Activated CD8-positive, alpha-beta memory T cell treated with anti-CD3 and anti-CD28 coated beads for 36 hours (primary cell): ENCODE results near the gene MAP3K1. TPM values are rescaled to one million over a fixed set of nuclear protein-coding genes. Genes with fewer than 3 reads are reported as not detected.
"Not testable (repeated sequence)": the region's sequence is repeated elsewhere in the genome, so short reads cannot be mapped to it uniquely, and the experiment has no call there.

Experiments used
- CTCF ChIA-PET: fragments of 350-600 bp; sonication (Branson Sonifier 250); formaldehyde crosslinking; loops from one replicate; lab custom pipeline; 2021; ENCODE audit warnings: antibody characterized with exemption; lab: Charles Lee
- POLR2A ChIA-PET: fragments of 350-600 bp; sonication (Branson Sonifier 250); formaldehyde crosslinking; loops from one replicate; lab custom pipeline; 2021; ENCODE audit warnings: antibody characterized with exemption; lab: Charles Lee
- total RNA-seq, 2 experiments: library from RNA; stranded (reverse); gene quantifications; one replicate each; pipeline ENCODE4 v1.2.3, GENCODE V29; 2021

The MAP3K1 gene
- total RNA-seq, 2 experiments from 2014 or later: 13.8 to 14.0 TPM

GRCh38 chr5:56814361-56814962 is 887 bp upstream of the MAP3K1 start:
- POLR2A ChIA-PET: interaction anchor here (0.6 kb wide), 1 partner anchor 23 kb away, joined by 3 read pairs; no protein-coding TSS in a partner anchor
- CTCF ChIA-PET: no interaction called here

- ChIA-PET CTCF (no interaction called here), POLR2A (no interaction called here)
Observed at GRCh38 chr5:56815658-56816545, 553 bp downstream of the MAP3K1 start.

GRCh38 chr5:56816546-56817081 is 1.3 kb downstream of the MAP3K1 start:
- CTCF ChIA-PET: no interaction called here
- POLR2A ChIA-PET: no interaction called here

- POLR2A ChIA-PET: no interaction called here
- CTCF ChIA-PET: no interaction called here
Observed at GRCh38 chr5:56817263-56818014, 2.1 kb downstream of the MAP3K1 start.

- CTCF ChIA-PET: no interaction called here
- POLR2A ChIA-PET: no interaction called here
Observed at GRCh38 chr5:56818450-56819037, 3.2 kb downstream of the MAP3K1 start.

GRCh38 chr5:56819060-56819881 is 3.9 kb downstream of the MAP3K1 start:
- CTCF ChIA-PET: no interaction called here
- POLR2A ChIA-PET: no interaction called here

- POLR2A ChIA-PET: not testable (repeated sequence)
- CTCF ChIA-PET: interaction anchor here (0.5 kb wide), 1 partner anchor 1327 kb away, joined by 3 read pairs; no protein-coding TSS in a partner anchor
Observed at GRCh38 chr5:56821868-56822267, 6.5 kb downstream of the MAP3K1 start.

GRCh38 chr5:56822981-56823380 is 7.6 kb downstream of the MAP3K1 start:
- ChIA-PET POLR2A (no interaction called here), CTCF (interaction anchor here (1.2 to 2.2 kb wide), 2 partner anchors 15 to 552 kb away, joined by 3 to 5 read pairs; no protein-coding TSS in a partner anchor)

- ChIA-PET CTCF (interaction anchor here (1.2 to 2.2 kb wide), 2 partner anchors 14 to 553 kb away, joined by 3 to 5 read pairs; no protein-coding TSS in a partner anchor), POLR2A (no interaction called here)
Observed at GRCh38 chr5:56824019-56824418, 8.7 kb downstream of the MAP3K1 start.

GRCh38 chr5:56825222-56825824 is 10.0 kb downstream of the MAP3K1 start:
- ChIA-PET CTCF (interaction anchor here (2.2 kb wide), 1 partner anchor 554 kb away, joined by 5 read pairs; no protein-coding TSS in a partner anchor), POLR2A (no interaction called here)

- POLR2A ChIA-PET: no interaction called here
- CTCF ChIA-PET: interaction anchor here (0.5 to 1.6 kb wide), 3 partner anchors 11 to 22 kb away, joined by 3 read pairs; no protein-coding TSS in a partner anchor
Observed at GRCh38 chr5:56827049-56827448, 11.7 kb downstream of the MAP3K1 start.

GRCh38 chr5:56827924-56828323 is 12.6 kb downstream of the MAP3K1 start:
- ChIA-PET CTCF (interaction anchor here (0.5 to 1.6 kb wide), 3 partner anchors 10 to 22 kb away, joined by 3 read pairs; no protein-coding TSS in a partner anchor), POLR2A (interaction anchor here (0.9 kb wide), 1 partner anchor 14 kb away, joined by 8 read pairs; no protein-coding TSS in a partner anchor)

- POLR2A ChIA-PET: interaction anchor here (0.9 kb wide), 1 partner anchor 13 kb away, joined by 8 read pairs; no protein-coding TSS in a partner anchor
- CTCF ChIA-PET: interaction anchor here (0.6 to 1.5 kb wide), 2 partner anchors 9 to 309 kb away, joined by 3 to 5 read pairs; no protein-coding TSS in a partner anchor
Observed at GRCh38 chr5:56829137-56829908, 14.0 kb downstream of the MAP3K1 start.

GRCh38 chr5:56831773-56832172 is 16.4 kb downstream of the MAP3K1 start:
- CTCF ChIA-PET: no interaction called here
- POLR2A ChIA-PET: no interaction called here

- CTCF ChIA-PET: no interaction called here
- POLR2A ChIA-PET: no interaction called here
Observed at GRCh38 chr5:56833325-56833724, 18.0 kb downstream of the MAP3K1 start.

- CTCF ChIA-PET: interaction anchor here (1.2 to 2.2 kb wide), 4 partner anchors 352 to 573 kb away, joined by 3 to 14 read pairs (median 6); no protein-coding TSS in a partner anchor
Observed at GRCh38 chr5:56837381-56837780, 22.0 kb downstream of the MAP3K1 start.

More at GRCh38 chr5:56837381-56837780, 22.0 kb downstream of the MAP3K1 start:
- POLR2A ChIA-PET: no interaction called here
